H54 (cell line): ENCODE data around the gene CITED1.
A peak's percentile ranks its signal among the peaks of the same experiment; 100 is the strongest.

ENCODE experiments used
- DNase-seq: peaks from one replicate; pipeline ENCODE4 v3.0.0; 2011; ENCODE audit warnings: low spot score, mixed read lengths; ENCODE audit not compliant: insufficient read length
- FAIRE-seq: peaks from 3 replicates; lab custom pipeline; 2011; peaks lifted over from hg19 to GRCh38; lab: Jason Lieb, UNC
- POLR2A ChIP-seq: IDR thresholded peaks from 2 replicates; pipeline ENCODE4 v1.6.1; 2011; ENCODE audit warnings: low read depth, mild to moderate bottlenecking, low read length

CITED1 gene

GRCh38 chrX:72316408-72317110 is 10.8 kb upstream of the CITED1 start:
- no peak for TF ChIP-seq POLR2A
- FAIRE-seq (no peak), DNase-seq (no peak)

- no peak for DNase-seq
- TF ChIP-seq POLR2A = no peak
- FAIRE-seq = no peak
Observed at GRCh38 chrX:72314881-72315280, 9.2 kb upstream of the CITED1 start.

GRCh38 chrX:72313707-72314641 is 8.3 kb upstream of the CITED1 start:
- FAIRE-seq (no peak), DNase-seq (no peak)
- TF ChIP-seq POLR2A = no peak

- FAIRE-seq (no peak), DNase-seq (no peak)
- TF ChIP-seq POLR2A = no peak
Observed at GRCh38 chrX:72312311-72312940, 6.7 kb upstream of the CITED1 start.

- TF ChIP-seq POLR2A = no peak
- DNase-seq = no peak
- FAIRE-seq = no peak
Observed at GRCh38 chrX:72309297-72310071, 3.8 kb upstream of the CITED1 start.

GRCh38 chrX:72308566-72309296 is 3.0 kb upstream of the CITED1 start:
- DNase-seq = peak; percentile 70
- peak; percentile 20 for FAIRE-seq
- TF ChIP-seq POLR2A = no peak

GRCh38 chrX:72308209-72308565 is 2.5 kb upstream of the CITED1 start:
- TF ChIP-seq POLR2A = no peak
- no peak for DNase-seq
- no peak for FAIRE-seq

GRCh38 chrX:72307646-72308051 is 1.9 kb upstream of the CITED1 start:
- no peak for TF ChIP-seq POLR2A
- FAIRE-seq = no peak

GRCh38 chrX:72306851-72307645 is 1.3 kb upstream of the CITED1 start:
- TF ChIP-seq POLR2A = no peak
- no peak for FAIRE-seq

More at GRCh38 chrX:72307646-72308051, 1.9 kb upstream of the CITED1 start:
- DNase-seq = no peak

GRCh38 chrX:72306085-72306801 is 529 bp upstream of the CITED1 start:
- DNase-seq = no peak
- FAIRE-seq = no peak
- TF ChIP-seq POLR2A = no peak

More at GRCh38 chrX:72306851-72307645, 1.3 kb upstream of the CITED1 start:
- DNase-seq = peak; percentile 70

- no peak for FAIRE-seq
- no peak for DNase-seq
- TF ChIP-seq POLR2A = no peak
Observed at GRCh38 chrX:72304877-72305276, 837 bp downstream of the CITED1 start.
